Nephron (organoid): ENCODE results near the gene SIVA1.

Experiments used
- H3K27ac Mint-ChIP-seq, 3 experiments: 2 replicates each; pipeline ENCODE4 v1.8.0; 2020; ENCODE audit warnings: mixed read lengths in 3 of 3, mild to moderate bottlenecking in 2 of 3, moderate library complexity in 1 of 3
- H3K27me3 Mint-ChIP-seq: 2 replicates; pipeline ENCODE4 v1.8.0; 2021; ENCODE audit warnings: low read depth, mild to moderate bottlenecking, moderate library complexity, mixed read lengths
- H3K36me3 Mint-ChIP-seq: 2 replicates; pipeline ENCODE4 v1.8.0; 2020; ENCODE audit warnings: low read depth, mixed read lengths
- H3K4me1 Mint-ChIP-seq: 2 replicates; pipeline ENCODE4 v1.8.0; 2020; ENCODE audit warnings: mixed read lengths
- H3K4me3 Mint-ChIP-seq, 3 experiments: 2 replicates each; pipeline ENCODE4 v1.8.0; 2020; ENCODE audit warnings: mild to moderate bottlenecking in 3 of 3, mixed read lengths in 3 of 3, moderate library complexity in 2 of 3
- H3K9me3 Mint-ChIP-seq: 2 replicates; pipeline ENCODE4 v1.8.0; 2020; ENCODE audit warnings: mixed read lengths
- TF ChIP-seq, protein P1 (sequence below), 3 experiments: fragments of 200-600 bp; sonication (generic); IDR thresholded peaks; one replicate each; pipeline ENCODE4 v1.5.0; 2021; ENCODE audit warnings: antibody characterized with exemption in 3 of 3; ENCODE audit not compliant: unreplicated experiment in 3 of 3

The SIVA1 gene

GRCh38 chr14:104789752-104790743, 37.1 kb downstream of the SIVA1 start:
- peaks cover 4% of the 10 kb centered on the region for H3K36me3 Mint-ChIP-seq
- H3K27me3 Mint-ChIP-seq, result no peaks in the 10 kb centered on the region
- no peak overlapping the region for H3K4me3 Mint-ChIP-seq
- H3K4me1 Mint-ChIP-seq, result peaks cover 26% of the 10 kb centered on the region
- TF ChIP-seq, protein P1, sequence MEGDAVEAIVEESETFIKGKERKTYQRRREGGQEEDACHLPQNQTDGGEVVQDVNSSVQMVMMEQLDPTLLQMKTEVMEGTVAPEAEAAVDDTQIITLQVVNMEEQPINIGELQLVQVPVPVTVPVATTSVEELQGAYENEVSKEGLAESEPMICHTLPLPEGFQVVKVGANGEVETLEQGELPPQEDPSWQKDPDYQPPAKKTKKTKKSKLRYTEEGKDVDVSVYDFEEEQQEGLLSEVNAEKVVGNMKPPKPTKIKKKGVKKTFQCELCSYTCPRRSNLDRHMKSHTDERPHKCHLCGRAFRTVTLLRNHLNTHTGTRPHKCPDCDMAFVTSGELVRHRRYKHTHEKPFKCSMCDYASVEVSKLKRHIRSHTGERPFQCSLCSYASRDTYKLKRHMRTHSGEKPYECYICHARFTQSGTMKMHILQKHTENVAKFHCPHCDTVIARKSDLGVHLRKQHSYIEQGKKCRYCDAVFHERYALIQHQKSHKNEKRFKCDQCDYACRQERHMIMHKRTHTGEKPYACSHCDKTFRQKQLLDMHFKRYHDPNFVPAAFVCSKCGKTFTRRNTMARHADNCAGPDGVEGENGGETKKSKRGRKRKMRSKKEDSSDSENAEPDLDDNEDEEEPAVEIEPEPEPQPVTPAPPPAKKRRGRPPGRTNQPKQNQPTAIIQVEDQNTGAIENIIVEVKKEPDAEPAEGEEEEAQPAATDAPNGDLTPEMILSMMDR (IDR thresholded peaks at IDR 0.05; ENCODE audit: unreplicated experiment in 3 of 3), result no peak
- no peak overlapping the region for H3K27ac Mint-ChIP-seq
- H3K9me3 Mint-ChIP-seq, result no peaks in the 10 kb centered on the region

DNA sequence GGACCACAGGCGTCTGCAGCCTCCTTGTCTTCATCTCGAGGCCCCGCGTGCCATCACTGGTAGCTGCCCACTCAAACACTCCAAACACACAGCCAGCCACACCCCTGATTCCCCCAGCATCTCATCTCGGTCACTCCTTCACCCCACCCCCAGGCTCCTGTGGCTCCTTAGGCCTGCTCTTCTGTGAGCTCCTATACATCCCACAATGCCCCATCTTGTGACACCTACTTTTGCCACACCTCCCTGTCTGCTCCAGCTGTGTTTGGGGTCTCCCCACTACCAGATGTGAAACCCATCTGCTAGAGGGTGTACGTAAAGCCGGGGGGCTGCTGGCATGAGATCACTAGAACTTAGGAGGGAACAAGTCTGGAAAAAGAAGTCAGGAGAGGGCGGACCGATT, 38.5 kb downstream of the SIVA1 start:
- Mint-ChIP-seq H3K4me1 (peaks cover 26% of the 10 kb centered on the region), H3K36me3 (peaks cover 4% of the 10 kb centered on the region), H3K4me3 (peak overlapping the region; percentile 34 to 68 (median 64)), H3K27me3 (no peaks in the 10 kb centered on the region), H3K27ac (peak overlapping the region in 1 of 3 experiments; percentile 68), H3K9me3 (no peaks in the 10 kb centered on the region)
- TF ChIP-seq, protein P1 (IDR thresholded peaks at IDR 0.05; ENCODE audit: unreplicated experiment in 3 of 3), result no peak

DNA sequence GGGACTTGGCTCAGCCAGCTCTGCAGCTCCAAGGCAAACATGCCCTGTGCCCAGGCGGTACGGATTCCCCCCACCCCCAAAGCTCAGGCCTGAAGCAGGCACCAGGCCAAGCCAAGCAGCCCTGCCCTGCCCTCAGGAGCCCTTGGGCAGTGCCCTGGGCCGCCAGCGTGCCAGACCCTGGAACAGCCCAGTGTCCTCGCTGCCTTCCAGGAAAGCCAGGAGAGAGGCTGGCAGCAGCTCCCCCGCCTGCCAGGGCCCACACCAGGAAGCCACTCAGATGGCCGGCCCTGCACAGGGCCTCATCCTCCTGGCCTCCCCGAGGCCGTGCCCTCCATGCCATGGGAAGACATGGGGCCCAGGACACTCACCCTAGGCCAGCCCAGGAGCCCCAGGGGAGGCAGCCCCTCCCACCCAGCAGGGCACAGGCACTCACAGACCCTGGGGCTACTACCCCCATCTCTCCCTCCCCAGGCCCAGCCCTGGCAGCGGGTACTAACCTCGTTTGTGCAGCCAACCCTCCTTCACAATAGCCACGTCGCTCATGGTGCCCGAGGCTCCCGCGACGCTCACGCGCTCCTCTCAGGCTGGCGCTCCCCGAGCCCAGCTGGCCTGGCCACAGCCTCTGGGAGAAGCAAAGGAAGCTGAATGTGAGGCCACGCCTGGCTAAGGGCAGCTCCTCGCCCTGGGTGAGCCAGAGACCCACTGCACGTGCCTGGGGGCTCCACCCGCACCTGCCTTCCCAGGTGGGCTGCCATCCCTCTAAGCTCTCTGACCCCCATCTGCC, 39.3 kb downstream of the SIVA1 start:
- Mint-ChIP-seq H3K9me3 (no peaks in the 10 kb centered on the region), H3K4me1 (peaks cover 26% of the 10 kb centered on the region), H3K27ac (no peak overlapping the region), H3K36me3 (peaks cover 4% of the 10 kb centered on the region), H3K27me3 (no peaks in the 10 kb centered on the region), H3K4me3 (peak overlapping the region; percentile 94 to 97 (median 96))
- TF ChIP-seq, protein P1 (IDR thresholded peaks at IDR 0.05; ENCODE audit: unreplicated experiment in 3 of 3), result no peak

DNA sequence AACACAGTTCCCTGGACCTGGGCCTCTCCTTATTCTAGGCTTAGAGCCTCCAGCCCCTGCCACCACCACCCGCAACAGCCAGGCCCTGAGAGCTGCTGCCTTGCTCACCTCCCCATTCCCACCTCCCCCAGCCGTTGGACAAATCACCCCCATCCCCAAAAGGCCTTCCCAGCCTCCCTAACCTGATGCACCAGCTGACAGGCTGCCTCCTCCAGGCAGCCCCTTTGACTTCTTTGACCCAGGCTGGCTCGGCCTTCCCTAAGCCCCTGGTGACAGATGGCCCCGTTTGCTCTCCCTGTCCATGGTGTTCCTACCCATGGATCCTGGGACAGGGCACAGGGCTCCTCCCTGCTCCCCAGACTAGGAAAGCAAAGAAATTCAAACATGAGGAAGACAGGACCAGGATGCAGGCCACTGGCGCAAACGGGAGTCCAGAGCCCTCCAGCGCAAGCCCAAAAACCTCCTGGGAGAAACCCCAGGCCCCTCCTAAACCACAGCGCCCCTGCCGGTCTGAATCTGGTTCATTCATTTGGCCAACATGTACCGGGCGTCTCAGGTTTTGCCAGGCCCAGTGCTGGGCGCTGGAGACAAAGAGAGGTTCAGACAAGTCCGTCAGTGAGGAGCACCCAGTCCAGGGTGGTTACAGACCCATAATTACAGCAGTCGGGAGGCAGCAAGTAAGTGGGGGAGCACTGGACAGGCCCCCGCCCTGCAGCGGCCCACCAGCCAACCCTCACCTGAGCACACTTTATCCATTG, 40.2 kb downstream of the SIVA1 start:
- TF ChIP-seq, protein P1 (IDR thresholded peaks at IDR 0.05; ENCODE audit: unreplicated experiment in 3 of 3), result no peak
- Mint-ChIP-seq H3K27me3 (no peaks in the 10 kb centered on the region), H3K27ac (peak overlapping the region; percentile 23 to 92 (median 84)), H3K4me3 (peak overlapping the region; percentile 94 to 97 (median 96)), H3K4me1 (peaks cover 26% of the 10 kb centered on the region), H3K9me3 (no peaks in the 10 kb centered on the region), H3K36me3 (peaks cover 4% of the 10 kb centered on the region)

DNA sequence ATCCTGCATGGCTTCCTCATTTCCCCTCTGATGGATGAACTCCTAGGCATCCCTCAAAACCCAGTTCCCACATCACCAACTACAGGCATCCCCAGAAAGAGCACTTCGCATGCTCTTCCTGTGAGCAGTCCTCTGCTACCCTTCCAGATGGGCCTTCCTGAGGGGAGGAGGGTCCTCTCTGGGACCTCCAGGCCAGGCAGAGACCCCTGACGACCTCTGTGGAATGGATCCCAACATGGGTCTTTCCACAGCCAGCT, 40.7 kb downstream of the SIVA1 start:
- H3K36me3 Mint-ChIP-seq, result peaks cover 4% of the 10 kb centered on the region
- H3K27me3 Mint-ChIP-seq, result no peaks in the 10 kb centered on the region
- no peaks in the 10 kb centered on the region for H3K9me3 Mint-ChIP-seq
- H3K4me3 Mint-ChIP-seq, result peak overlapping the region; percentile 94 to 97 (median 96)
- peaks cover 26% of the 10 kb centered on the region for H3K4me1 Mint-ChIP-seq
- TF ChIP-seq, protein P1 (IDR thresholded peaks at IDR 0.05; ENCODE audit: unreplicated experiment in 3 of 3), result no peak
- H3K27ac Mint-ChIP-seq, result peak overlapping the region in 2 of 3 experiments; percentile 84 to 92
